ENCODE results near the gene FBXW12.

FBXW12 gene

DNA sequence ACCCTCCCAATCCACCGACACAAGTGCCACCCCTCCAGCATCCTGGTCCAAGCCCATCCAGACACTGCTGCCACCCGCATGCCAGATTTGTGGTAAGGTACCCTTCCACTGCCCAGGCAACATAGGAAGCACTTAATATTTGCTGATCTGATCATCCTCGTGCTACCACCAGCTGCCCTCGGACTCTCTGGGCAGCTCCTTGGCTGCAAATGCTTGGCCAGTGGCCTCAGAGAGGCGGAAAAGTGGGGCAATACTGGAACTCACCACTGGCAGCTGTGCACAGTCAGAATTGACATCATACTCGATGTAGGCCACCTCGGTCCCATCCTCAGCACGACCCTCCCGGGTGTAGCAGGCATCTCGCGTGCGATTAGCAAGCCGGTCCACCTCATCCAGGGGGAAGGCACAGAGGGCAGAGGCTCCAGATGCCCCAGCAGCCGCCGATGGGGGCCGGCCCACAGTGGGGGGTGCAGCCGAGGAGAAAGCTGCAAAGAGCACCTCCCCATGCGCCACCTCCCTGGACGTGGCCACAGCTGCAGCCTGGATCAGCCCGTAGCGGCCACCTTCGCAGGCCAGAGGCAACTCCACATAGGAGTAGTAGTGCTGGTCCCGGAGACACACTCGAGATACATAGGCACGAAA is 51.3 kb downstream of the FBXW12 start:
- no peak for DNase-seq

DNA sequence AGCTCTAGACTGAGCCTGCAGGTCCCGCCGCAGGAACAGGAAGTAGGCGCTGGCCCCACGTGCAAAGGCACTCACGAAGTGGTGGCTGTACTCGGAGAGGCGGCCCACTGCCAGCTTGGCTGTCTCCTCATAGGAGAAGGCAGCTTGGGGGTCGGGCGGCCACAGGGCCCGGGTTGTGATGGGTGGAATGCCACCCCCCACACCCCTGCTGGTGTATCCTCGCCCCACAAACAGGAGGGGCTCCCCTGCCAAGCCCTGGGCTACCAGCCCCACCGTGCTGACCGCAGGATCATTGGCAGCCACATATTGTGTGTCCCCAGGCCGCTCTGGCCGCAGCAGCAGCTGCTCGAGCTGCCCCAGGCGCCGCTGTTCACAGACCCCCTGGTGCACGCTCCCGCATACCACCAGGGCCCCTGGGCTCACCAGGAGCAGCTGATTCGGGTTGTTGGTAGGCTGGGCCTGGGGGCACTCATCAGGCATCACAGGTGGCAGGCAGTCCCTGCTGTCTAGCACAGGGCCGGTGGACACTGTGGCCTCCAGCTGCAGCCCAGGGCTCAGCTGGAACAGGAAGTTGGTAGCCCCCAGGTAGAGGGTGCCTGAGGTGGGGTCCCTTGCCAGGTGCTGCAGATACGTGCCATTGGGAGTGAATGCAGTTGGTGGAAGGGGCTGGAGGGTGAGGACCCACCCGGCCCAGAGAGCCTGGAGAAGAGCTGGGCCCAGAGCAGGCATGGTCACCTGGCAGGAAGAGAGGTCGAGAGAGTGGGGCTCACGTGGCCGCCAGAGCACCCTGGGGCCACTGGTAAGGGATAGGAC is 52.1 kb downstream of the FBXW12 start:
- DNase-seq = no peak

DNA sequence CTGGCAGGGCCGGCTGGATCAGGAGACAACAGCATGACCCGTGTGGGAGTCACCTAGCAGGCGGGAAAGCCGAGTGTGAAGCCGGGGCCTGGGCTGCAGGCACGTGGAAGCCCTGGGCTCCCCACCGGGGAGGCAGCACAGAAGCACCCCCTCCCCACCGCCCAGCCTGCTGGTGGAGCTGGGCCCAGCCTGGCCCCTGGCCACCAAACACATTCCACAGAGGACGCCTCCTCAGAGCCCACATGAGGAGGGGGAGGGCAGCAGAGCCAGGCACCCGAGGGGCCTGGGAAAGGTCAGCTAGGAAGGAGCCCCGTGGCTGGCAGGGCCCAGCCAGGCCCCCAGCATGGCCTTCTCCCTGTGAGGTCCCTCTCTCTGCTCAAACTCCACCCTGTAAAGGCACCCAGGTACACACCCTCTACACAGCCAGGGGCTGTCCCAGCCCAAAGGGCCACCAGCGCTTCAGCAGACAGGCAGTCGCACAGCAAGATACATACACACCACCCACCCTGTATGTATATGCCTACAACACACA is 53.3 kb downstream of the FBXW12 start:
- no peak for DNase-seq

DNA sequence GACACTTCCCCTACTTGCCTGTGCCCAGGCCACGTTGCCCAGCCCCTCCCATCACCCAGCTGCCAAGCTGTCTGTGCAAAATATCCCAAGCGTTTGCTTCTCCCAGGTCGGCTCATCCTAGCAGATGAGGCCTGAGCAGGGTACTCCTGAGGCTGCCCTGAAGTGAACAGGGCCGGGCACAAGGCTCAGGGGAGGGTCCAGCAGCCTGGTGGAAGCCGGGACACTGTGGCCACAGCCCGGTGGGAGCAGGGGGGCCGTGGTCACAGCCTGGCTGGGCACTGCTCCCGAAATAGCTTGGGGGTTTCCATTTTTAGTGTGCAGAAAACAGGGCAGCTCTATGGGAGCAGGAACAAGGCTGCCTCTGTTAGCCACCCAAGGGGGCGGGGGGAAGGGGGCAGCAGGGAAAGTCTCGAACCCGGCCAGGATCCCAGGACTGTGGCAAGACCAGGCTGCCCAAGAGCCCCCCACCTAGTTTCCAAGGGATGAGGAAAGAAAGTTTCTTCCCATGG is 54.4 kb downstream of the FBXW12 start:
- no peak for DNase-seq

DNA sequence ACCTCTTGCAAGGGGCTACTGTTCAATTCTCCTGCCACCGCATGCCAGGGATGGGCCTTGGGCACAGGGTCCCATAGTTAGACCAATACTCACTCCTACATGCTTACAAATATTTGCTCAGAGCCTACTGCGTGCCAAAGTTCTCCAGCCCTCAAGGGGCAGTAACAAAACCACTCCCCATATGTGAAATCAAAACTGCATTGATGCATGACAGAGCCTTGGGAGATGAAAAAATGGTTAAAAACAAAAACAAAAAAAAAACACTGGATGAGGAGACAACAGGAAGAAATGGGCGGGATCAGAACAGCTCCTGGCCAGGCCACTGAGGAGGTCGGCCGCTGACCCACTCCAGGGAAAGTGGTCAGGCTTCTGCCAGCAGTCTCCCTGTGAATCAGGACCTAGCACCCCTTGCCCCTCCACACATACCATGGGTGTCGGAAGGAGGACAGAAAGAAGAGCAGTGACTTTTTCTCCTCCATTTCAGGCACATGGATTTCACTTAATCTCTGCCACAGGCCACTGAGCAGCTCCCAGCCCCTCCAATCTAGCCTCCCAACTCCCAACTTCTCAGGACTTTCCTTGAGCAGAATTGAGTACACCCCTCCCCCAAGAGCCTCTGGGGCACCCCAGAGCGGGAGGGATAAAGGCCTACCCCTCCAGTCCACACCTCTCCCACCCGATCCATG is 55.1 kb downstream of the FBXW12 start:
- DNase-seq = no peak

GRCh38 chr3:48427630-48427962 is 55.6 kb downstream of the FBXW12 start:
- no peak for DNase-seq

- DNase-seq = no peak
Observed at GRCh38 chr3:48428088-48428571, 56.1 kb downstream of the FBXW12 start.

GRCh38 chr3:48428572-48429316 is 56.7 kb downstream of the FBXW12 start:
- no peak for DNase-seq

GRCh38 chr3:48429317-48429959 is 57.4 kb downstream of the FBXW12 start:
- DNase-seq = no peak

DNA sequence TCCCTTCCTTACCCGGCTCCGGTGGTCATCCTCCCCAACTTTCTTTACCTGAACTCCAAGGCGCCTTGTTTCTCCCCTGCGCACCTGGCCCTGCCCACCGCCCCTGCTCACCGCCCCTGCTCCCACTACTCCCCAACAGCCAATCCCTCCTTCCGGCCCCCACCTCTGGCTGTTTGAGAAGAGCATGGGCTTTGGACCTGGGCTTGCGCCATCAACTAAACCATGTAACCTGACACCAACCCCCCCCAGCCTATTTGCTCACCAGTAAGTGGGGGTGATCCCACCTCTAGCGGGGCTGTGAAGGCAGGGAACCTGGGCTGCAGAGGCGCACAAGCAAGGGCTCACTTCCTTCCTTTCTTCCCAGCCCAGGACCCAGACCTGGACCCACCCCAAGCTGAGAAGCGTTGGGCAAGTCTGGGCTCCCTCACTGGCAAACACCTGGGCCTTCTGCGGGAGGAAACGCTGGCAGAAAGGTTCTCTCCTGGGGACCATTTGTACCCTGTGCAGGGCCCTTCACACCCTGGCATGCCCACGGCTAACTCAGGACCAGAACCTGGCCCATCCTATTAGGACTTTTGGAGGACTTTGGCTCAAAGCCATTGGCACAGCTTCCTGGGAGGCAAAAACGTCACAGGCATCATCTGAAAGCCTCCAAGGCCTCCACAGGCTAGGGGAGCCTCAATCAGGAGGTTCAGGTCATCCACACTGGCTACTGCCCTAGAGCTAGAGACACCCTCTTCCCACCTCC is 58.1 kb downstream of the FBXW12 start, which contains the start of gene PLXNB1:
TSS of gene PLXNB1 (minus strand) at position 127 of the 748 bp plus-strand sequence. CDS start 5,475 bp downstream, outside the sequence.
- no peak for DNase-seq

- no peak for DNase-seq
Observed at GRCh38 chr3:48430708-48431101, 58.7 kb downstream of the FBXW12 start.

GRCh38 chr3:48431224-48432029 is 59.4 kb downstream of the FBXW12 start:
- DNase-seq = no peak

- DNase-seq = no peak
Observed at GRCh38 chr3:48432411-48433371, 60.7 kb downstream of the FBXW12 start.

GRCh38 chr3:48433472-48434118 is 61.6 kb downstream of the FBXW12 start:
- no peak for DNase-seq

GRCh38 chr3:48434591-48435222 is 62.7 kb downstream of the FBXW12 start:
- DNase-seq = no peak

- DNase-seq = no peak
Observed at GRCh38 chr3:48435223-48435595, 63.2 kb downstream of the FBXW12 start.

DNA sequence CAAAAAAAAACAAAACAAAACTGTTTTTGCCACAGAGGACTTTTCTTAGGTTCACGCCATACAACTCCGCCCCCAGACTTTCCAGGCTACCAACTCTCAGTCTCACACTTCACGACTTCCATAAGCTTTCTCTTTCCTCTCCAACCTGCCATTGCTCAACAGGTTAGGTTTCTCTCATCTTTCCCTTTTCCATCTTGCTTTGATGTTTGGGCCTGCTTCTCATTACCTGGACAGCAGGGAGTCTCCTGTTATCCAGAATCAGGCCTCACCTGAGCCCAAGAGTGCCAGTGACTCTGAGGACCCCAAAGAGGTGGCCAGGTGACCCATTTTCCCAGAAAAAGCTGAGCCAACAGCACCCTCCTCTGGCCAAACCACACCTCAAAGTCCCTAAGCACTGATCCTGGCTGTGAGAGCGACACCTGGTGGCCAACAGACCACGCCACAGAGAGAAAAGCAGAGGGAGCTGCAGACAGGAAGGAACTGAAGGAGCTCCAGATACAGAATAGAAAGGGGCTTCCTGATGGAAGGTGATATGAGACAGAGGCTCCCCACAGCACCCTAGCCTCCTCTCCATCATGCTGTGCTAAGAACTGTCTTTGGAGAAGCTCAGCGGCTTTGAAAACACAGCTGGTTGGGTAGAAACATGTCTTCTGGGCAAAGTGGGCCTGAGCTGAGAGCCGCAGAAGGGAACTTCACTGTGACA is 63.9 kb downstream of the FBXW12 start:
- peak; percentile 78 for DNase-seq

DNA sequence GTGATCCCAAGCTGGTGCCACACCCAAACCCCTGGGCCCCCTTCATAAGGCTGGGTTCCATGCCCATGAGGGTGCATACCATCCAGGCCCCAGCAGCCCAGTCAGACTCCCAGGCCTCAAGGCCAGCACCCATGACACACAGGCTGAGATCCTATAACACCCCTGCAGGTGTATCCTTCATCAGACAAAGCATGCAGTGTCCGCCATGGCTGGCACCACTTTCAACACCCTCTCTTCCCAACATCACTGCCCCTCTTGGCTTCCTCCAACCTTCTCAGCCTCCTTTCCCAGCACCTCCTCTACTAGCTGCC is 64.4 kb downstream of the FBXW12 start:
- no peak for DNase-seq
